Fibroblast of skin of left biceps (primary cell): ENCODE measurements around the gene CEP290.
"Not testable (repeated sequence)": the region's sequence is repeated elsewhere in the genome, so short reads cannot be mapped to it uniquely, and the experiment has no call there.

Source experiments
- DNase-seq, 2 experiments: peaks; one replicate each; pipeline ENCODE4 v3.0.0-alpha.2; 2013; ENCODE audit warnings: low read depth in 2 of 2

Gene CEP290

GRCh38 chr12:88037770-88038169 lies 104.1 kb downstream of the CEP290 start:
- DNase-seq, result no peak

- DNase-seq, result peak; percentile 37 to 39
Measured at GRCh38 chr12:88036353-88036965, 105.4 kb downstream of the CEP290 start.

GRCh38 chr12:88035907-88036289 lies 106.0 kb downstream of the CEP290 start:
- no peak for DNase-seq

GRCh38 chr12:88035271-88035906 lies 106.5 kb downstream of the CEP290 start:
- peak; percentile 33 to 54 for DNase-seq

- DNase-seq, result not testable (repeated sequence)
Measured at GRCh38 chr12:88031161-88031560, 110.7 kb downstream of the CEP290 start.

- no peak for DNase-seq
Measured at GRCh38 chr12:88029093-88029665, 112.7 kb downstream of the CEP290 start, which contains the start of gene C12orf50. TSS of gene C12orf50 (minus strand) at chr12:88029401. CDS start at chr12:88026962, 2,439 bp downstream.

- no peak for DNase-seq
Measured at GRCh38 chr12:88026196-88026595, 115.7 kb downstream of the CEP290 start.

- DNase-seq, result no peak
Measured at GRCh38 chr12:88017964-88018363, 123.9 kb downstream of the CEP290 start.

GRCh38 chr12:88015825-88016224 lies 126.1 kb downstream of the CEP290 start:
- DNase-seq, result no peak

GRCh38 chr12:88011755-88012154 lies 130.1 kb downstream of the CEP290 start:
- no peak for DNase-seq

GRCh38 chr12:88006351-88006750 lies 135.5 kb downstream of the CEP290 start:
- no peak for DNase-seq

- no peak for DNase-seq
Measured at GRCh38 chr12:88001327-88001726, 140.6 kb downstream of the CEP290 start.
